Keratinocyte (primary cell): Measurements from ENCODE around the gene HCFC1R1.

ENCODE experiments used
- EZH2 ChIP-seq: IDR thresholded peaks from one replicate; pipeline ENCODE4 v1.6.1; 2012; ENCODE audit warnings: inconsistent platforms, mild to moderate bottlenecking, low read length, moderate library complexity
- TF ChIP-seq, protein P1 (sequence below), 3 experiments: IDR thresholded peaks in 1 of 3; conservative IDR thresholded peaks in 1 of 3; optimal IDR thresholded peaks in 1 of 3; 2 replicates in 2 of 3; 3 replicates in 1 of 3; pipeline versions ENCODE3 to v1.5.1; 2011; ENCODE audit warnings: low read length in 3 of 3, mild to moderate bottlenecking in 3 of 3, moderate library complexity in 2 of 3, control low read depth in 1 of 3, inconsistent platforms in 1 of 3; ENCODE audit not compliant: insufficient read depth in 2 of 3; ENCODE audit errors: extremely low read depth in 1 of 3

DNA sequence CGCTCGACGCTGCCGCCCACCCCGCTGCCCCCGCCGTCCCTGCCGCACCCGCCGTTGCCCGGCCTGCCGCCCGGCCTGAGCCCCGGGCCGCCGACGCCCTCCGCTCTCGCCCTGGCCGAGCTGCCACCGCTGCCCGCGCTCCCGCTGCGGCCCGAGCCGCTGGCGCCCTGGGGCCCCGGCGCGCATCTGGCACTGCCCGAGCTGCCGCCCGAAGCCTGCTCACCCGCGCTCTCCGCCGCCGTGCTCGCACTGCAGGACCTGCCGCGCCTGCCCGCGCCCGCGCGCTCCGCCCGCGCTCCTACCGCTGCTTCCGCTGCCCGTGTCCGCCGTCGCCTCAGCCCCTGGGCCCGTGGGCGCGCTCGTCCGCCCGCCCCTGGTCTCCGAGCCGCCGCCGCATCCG, 19.4 kb downstream of the HCFC1R1 start:
- TF ChIP-seq, protein P1, sequence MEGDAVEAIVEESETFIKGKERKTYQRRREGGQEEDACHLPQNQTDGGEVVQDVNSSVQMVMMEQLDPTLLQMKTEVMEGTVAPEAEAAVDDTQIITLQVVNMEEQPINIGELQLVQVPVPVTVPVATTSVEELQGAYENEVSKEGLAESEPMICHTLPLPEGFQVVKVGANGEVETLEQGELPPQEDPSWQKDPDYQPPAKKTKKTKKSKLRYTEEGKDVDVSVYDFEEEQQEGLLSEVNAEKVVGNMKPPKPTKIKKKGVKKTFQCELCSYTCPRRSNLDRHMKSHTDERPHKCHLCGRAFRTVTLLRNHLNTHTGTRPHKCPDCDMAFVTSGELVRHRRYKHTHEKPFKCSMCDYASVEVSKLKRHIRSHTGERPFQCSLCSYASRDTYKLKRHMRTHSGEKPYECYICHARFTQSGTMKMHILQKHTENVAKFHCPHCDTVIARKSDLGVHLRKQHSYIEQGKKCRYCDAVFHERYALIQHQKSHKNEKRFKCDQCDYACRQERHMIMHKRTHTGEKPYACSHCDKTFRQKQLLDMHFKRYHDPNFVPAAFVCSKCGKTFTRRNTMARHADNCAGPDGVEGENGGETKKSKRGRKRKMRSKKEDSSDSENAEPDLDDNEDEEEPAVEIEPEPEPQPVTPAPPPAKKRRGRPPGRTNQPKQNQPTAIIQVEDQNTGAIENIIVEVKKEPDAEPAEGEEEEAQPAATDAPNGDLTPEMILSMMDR (optimal IDR thresholded peaks at IDR 0.05 in 1 of 3, IDR thresholded peaks at IDR 0.05 in 1 of 3, conservative IDR thresholded peaks at IDR 0.05 in 1 of 3; ENCODE audit: extremely low read depth in 1 of 3, insufficient read depth in 2 of 3, low read length in 3 of 3) = no peak
- no peak for TF ChIP-seq EZH2
